ENCODE results near the gene CPD.

CPD gene

GRCh38 chr17:30378825-30379302, at the start of gene CPD:
Gene CPD (plus strand): TSS chr17:30378927. CDS start chr17:30378981, 54 bp downstream.
- no peak for TF ChIP-seq CTCF (IDR thresholded peaks at IDR 0.05; ENCODE audit: low read depth, low read length)
- peak; percentile 95 to 97 for DNase-seq (ENCODE audit: low read depth in 2 of 2)

GRCh38 chr17:30332057-30332542, 46.6 kb upstream of the CPD start:
- no peak for TF ChIP-seq CTCF (IDR thresholded peaks at IDR 0.05; ENCODE audit: low read depth, low read length)
- H3K4me3 ChIP-seq (replicated peaks in 1 of 2; ENCODE audit: low read depth in 2 of 2, low read length in 2 of 2), result no peak overlapping the region

More at GRCh38 chr17:30378825-30379302, at the start of gene CPD:
- H3K4me3 ChIP-seq (replicated peaks in 1 of 2; ENCODE audit: low read depth in 2 of 2, low read length in 2 of 2), result peak within 1 kb of the TSS; percentile 78 to 87

GRCh38 chr17:30333503-30334360, 45.0 kb upstream of the CPD start, which contains the start of gene TMIGD1:
Gene TMIGD1 (minus strand): TSS chr17:30334057. CDS start chr17:30332133, 1,924 bp downstream.
- DNase-seq (ENCODE audit: low read depth in 2 of 2), result no peak
- H3K4me3 ChIP-seq (replicated peaks in 1 of 2; ENCODE audit: low read depth in 2 of 2, low read length in 2 of 2), result no peak within 1 kb of the TSS
- TF ChIP-seq CTCF (IDR thresholded peaks at IDR 0.05; ENCODE audit: low read depth, low read length), result no peak

More at GRCh38 chr17:30332057-30332542, 46.6 kb upstream of the CPD start:
- peak; percentile 32 to 70 for DNase-seq (ENCODE audit: low read depth in 2 of 2)

GRCh38 chr17:30334421-30334820, 44.3 kb upstream of the CPD start:
- no peak for TF ChIP-seq CTCF (IDR thresholded peaks at IDR 0.05; ENCODE audit: low read depth, low read length)
- H3K4me3 ChIP-seq (replicated peaks in 1 of 2; ENCODE audit: low read depth in 2 of 2, low read length in 2 of 2), result no peak overlapping the region
- DNase-seq (ENCODE audit: low read depth in 2 of 2), result peak in 1 of 2 donors; percentile 44

- peak; percentile 62 to 81 for DNase-seq (ENCODE audit: low read depth in 2 of 2)
- TF ChIP-seq CTCF (IDR thresholded peaks at IDR 0.05; ENCODE audit: low read depth, low read length), result peak; percentile 47
- H3K4me3 ChIP-seq (replicated peaks in 1 of 2; ENCODE audit: low read depth in 2 of 2, low read length in 2 of 2), result no peak overlapping the region
Measured at GRCh38 chr17:30336369-30337171, 42.2 kb upstream of the CPD start.

- no peak overlapping the region for H3K4me3 ChIP-seq (replicated peaks in 1 of 2; ENCODE audit: low read depth in 2 of 2, low read length in 2 of 2)
- TF ChIP-seq CTCF (IDR thresholded peaks at IDR 0.05; ENCODE audit: low read depth, low read length), result no peak
- DNase-seq (ENCODE audit: low read depth in 2 of 2), result no peak
Measured at GRCh38 chr17:30337393-30337999, 41.2 kb upstream of the CPD start.

Measured in cardiac fibroblast (primary cell).